Raji (cell line): ENCODE measurements around the gene CYS1.

Experiments
- POLR2A ChIP-seq: IDR thresholded peaks from 2 replicates; pipeline ENCODE4 v1.6.1; 2011; ENCODE audit warnings: low read depth, low read length, control low read depth; ENCODE audit not compliant: insufficient read depth

The CYS1 gene

DNA sequence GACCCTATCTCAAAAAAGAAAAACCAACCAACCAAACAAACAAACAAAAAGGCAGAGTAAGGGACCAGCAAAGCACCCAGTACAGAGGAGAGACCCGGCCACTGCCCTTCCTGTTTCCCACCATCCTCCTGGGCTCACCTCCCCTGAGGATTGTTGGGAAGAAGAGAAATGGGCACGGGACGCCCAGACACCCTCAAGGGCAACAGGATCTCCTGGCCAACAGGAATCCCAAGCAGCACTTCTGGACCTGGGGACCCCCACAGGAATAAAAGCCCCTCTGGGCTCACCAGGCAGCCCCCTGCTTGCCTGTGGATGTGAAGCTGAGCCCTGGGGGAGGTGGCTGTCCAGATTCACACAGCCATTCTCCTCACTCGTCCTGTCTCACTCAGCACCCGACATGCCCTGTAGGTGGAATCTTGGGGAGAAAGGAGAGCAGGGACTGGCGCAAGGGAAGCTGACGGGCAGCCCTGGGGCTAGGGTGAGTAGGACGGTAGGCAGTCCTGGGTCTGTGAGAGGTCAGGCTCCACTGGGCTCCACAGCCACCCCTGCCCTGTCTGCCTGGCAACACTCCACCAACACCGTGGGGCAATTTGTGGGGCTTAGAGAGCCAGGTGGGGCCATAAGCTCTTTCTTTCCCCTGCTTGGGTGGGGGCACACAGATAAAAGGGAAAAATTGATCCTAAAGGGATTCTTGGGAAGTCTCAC is 18.8 kb downstream of the CYS1 start:
- TF ChIP-seq POLR2A = no peak

DNA sequence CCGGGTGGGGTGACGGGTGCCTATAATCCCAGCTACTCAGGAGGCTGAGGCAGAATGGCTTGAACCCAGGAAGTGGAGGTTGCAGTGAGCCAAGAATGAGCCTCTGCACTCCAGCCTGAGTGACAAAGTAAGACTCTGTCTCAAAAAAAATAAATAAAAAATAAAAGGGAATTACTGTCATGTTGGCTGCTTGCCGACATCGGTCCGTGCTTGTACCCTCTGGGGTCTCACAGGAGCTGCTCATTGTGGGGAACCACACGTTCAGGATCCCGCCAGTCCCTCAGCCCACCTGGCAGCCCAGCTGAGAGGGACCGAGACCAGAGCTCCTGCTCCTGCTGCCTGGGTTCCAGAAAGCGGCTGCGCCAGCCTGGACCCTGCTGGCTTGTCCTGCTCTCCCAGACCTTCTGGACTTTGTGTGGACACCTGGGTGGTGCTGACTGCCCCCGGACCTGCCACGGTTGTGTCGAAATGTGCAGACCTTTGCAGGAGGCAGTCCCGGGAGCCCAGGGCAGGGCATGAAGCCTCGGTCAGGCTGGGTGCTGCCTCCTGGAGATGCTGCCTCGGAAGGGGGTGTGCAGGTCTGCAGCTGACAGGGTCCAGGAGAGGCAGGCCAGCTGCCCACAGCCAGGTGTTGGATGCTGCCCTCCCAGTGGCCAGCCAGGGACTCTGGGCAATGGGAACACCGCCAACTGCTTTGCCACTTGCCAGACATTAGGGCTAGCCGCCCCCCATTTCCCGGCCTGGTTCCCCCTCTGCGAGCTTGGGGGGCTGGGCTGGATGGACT is 20.5 kb downstream of the CYS1 start:
- no peak for TF ChIP-seq POLR2A

DNA sequence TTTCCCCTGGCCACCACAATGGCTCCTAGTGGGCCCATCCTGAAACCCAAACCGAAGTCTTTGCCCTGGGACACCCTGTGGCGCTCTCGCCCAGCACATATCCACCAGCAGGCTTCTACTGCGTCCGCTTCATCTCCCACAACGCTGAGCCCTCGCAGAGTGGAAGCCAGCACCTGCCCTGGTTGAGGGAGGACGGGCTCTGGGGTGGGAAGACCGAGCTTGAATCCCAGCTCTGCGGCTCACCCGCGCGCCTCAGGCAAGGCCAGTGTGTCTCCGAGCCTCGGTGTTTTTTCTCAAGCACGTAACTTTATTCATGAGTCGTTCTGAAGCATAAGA is 21.2 kb downstream of the CYS1 start:
- TF ChIP-seq POLR2A = no peak

DNA sequence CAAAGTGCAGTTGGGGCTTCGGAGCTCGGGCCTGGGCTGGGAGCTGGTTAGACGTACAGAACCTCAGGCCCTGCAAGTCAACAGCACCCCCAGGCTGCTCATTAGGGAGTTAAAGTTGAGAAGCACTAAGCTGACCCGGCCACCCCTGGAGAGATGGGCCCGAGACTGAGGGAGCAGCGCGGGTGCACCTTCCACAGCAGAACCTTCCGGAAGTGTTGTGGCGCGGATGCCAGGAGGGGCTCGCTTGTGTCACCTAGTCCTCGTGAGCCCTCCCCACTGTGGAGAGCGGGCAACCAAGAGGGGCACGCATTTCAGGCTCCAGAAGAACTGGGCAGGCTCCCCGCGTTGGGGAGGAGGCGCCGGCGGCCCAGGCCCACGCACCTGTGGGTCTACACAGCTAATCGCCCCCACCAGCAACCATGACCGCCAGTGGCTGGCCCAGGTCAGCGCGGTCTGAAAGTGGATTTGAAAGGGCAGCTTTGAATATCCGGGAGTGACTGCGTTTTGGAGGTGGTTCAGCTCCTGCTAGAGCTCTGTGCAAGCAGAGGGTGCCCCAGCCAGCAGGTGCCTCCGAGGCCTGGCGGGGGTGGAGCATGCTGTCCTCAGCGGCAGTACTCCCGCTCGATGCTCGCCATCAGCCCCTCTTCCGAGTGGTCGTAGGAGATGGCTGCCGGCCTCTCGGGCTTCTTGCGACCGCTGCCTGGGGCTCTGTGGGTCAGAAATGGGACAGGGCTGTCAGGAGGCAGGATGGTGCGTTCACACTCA is 21.8 kb downstream of the CYS1 start:
- no peak for TF ChIP-seq POLR2A

DNA sequence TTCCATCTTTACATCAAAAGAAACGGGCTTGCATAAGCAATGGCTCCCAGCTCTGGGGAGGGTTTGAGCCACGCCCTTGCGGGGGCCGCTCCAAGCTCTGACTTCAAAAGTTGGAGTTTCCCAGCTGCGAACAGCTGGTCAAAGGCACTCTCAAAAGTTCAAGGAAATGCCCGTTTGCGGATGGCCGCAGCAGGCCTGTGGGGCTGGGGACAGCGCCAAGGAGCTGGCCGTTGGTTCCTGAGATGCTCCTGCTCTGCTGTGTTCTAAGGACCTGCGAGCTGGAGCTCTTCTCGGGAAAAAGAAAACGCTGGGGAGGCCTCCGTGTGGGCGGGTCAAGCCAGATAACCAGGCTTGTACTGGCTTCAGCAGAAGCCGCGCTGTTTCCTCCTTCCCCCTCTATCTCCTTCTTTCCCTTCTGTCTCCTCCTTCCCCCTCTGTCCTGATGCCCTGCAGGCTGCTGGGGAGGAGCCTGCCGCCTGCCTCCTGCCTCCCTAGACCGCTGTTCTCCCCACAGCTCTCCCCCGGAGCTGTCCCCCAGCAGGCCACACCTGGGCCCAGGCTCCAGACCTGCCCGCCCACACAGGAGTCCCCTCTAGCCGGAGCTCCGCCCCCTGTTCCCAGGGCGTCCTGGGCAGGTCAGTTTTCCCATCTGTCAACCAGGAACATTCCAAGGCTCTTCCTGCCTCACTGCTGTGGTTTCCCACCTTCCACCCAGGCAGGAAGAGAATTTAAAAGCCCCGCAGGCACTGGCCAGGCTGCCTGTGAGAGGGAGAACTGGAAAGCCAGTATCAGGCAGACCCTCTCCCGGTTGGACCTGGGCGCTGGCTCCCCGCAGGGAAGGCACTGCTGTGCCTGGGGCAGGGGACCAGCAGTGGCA is 22.7 kb downstream of the CYS1 start:
- no peak for TF ChIP-seq POLR2A

DNA sequence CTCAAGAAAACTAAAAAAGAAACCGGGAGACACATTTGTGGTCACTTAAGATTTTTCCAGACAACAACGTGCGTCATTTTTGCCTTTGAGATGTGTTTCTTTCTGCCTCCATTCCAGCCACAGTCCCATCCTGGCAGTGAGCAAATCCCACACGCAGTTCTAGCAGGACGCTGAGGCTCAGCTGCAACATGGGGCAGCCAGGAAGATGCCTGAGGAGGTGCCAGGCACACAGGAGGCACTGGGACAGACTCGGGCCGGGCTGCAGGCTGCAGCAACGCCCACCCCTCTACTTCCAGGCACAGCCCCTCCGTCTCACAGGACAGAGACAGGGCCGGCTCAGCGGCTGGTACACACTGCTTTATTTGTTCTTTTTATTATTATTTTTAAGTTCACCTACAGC is 23.8 kb downstream of the CYS1 start:
- TF ChIP-seq POLR2A = no peak

DNA sequence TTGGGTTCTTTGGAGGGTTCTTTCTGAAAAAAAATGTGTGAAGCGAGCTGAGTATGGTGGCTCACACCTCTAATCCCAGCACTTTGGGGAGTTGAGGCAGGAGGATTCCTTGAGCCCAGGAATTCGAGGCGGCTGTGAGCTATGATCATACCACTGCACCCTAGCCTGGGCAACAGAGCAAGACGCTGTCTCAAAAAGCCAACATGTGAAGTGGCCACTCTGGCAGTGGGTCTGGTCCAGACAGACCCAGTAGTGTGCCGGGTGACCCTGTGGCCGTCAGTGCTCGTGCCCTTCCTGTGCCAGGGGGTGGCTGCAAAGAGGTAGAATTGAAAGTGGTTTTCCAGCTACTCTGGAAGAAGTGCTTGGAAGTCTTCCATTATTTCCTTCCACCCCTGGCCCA is 25.2 kb downstream of the CYS1 start:
- TF ChIP-seq POLR2A = no peak

DNA sequence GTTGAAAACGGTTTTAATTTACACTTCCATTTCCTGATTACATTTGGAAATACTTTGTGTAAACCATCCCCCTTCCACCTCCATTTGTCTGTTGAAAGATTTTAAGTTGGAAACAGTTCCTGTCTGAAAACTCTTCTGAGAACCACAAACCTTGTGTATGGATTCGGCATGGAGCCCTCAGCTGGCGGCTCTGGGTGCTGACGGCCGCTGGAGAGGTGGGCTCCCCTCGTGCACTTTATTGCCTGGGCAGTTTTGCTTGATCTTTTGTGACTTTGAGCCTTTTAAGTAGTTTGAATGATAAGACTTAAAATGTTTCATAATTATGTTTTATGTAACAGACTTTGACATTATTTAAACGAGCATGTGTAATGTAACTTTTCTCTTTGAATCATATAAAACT is 25.8 kb downstream of the CYS1 start:
- no peak for TF ChIP-seq POLR2A

DNA sequence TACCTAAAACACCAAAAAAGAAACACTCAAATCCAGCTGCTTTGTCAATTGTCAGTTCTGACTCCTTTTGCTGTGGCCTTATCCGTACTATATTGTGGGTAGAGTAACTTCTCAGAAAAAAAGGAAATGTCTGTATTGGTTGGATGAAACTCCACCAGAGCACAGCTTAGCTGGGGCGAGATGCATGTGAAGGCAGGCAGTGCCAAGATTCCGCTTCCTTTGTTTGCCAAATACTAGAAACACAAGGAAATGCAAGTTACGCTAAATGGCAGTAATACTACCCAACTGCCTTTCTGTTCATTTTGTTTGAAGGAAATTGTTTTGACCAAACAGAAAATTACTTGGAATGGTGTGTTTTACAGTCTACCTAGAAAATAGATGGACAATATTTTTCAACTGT is 26.9 kb downstream of the CYS1 start:
- TF ChIP-seq POLR2A = no peak

DNA sequence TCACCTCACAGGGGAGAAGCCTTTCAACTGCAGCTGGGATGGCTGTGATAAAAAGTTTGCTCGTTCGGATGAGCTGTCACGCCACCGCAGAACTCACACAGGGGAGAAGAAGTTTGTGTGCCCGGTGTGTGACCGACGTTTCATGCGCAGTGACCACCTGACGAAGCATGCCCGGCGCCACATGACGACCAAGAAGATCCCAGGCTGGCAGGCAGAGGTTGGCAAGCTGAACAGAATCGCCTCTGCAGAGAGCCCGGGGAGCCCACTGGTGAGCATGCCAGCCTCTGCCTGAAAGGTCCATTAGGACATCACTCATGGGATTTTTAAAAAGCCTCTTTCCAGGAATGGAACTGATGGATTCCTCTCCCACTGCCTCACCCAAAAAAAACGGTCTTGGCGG is 28.0 kb downstream of the CYS1 start:
- no peak for TF ChIP-seq POLR2A

DNA sequence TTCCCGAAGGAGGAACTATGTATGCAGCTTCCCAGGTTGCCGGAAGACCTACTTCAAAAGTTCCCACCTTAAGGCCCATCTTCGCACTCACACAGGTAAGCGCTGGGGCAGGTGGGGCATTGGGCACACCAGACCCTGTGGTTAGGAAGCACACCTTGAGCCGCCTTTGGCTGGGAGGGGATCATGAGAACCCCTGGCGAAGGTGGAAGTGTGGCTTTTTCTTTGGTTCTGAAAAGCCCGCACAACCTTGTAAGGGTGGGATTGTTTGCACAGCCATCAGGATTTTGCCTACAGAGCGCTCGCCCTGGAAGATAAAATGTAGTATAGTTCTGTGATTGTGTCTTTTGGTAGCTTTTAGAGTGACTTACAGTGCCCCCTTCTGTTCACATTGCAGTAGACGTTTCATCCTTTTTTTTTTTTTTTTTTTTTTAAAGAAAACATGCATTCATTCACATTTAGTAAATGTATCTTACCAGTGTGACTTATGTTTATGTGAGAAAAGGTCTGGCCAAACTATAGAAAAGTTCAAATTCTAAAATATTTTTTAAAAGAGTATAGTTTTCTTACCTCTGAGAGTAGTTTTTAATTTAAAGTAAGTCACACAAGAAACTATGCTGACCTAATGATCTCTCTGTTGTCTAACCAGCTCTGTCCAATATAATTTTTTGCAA is 31.6 kb downstream of the CYS1 start:
- no peak for TF ChIP-seq POLR2A

DNA sequence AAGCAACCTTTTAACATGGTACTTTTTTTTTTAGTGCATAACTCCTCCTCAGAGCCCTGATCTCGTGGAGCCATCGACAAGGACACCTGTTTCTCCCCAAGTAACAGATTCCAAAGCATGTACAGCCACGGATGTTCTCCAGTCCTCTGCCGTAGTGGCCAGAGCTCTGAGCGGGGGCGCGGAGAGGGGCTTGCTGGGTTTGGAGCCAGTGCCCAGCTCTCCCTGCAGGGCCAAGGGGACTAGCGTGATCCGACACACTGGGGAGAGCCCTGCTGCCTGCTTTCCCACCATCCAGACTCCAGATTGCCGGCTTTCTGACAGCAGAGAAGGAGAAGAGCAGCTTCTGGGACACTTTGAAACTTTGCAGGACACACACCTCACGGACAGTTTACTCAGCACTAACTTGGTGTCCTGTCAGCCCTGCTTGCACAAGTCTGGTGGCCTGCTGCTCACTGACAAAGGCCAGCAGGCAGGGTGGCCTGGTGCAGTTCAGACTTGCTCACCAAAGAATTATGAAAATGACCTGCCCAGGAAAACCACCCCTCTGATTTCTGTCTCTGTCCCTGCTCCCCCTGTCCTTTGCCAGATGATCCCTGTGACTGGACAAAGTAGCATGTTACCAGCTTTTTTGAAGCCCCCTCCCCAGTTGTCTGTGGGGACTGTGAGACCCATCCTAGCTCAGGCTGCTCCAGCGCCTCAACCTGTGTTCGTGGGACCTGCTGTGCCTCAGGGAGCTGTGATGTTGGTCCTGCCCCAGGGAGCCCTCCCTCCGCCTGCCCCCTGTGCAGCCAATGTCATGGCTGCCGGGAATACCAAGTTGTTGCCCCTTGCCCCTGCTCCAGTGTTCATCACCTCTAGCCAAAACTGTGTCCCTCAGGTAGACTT is 32.4 kb downstream of the CYS1 start:
- no peak for TF ChIP-seq POLR2A

DNA sequence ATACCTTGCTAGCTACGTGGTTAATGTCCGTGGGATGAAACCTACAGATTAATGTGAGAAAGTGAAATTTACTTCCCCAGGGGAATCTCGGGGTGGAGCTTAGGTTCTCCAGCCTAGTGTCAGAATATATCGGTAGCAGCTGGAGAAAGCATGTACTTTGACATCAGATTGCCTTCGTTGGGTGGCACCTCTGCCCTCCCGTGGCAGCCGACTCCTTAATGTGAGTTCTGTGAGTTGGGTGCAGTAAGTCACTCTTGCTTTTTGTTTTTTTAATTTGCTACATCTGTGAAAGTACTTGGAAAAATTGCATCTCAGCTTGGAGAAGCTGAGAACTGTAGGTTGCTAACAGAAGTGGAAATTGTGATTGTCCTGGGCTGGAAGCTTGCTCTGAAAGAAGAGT is 33.3 kb downstream of the CYS1 start:
- no peak for TF ChIP-seq POLR2A

DNA sequence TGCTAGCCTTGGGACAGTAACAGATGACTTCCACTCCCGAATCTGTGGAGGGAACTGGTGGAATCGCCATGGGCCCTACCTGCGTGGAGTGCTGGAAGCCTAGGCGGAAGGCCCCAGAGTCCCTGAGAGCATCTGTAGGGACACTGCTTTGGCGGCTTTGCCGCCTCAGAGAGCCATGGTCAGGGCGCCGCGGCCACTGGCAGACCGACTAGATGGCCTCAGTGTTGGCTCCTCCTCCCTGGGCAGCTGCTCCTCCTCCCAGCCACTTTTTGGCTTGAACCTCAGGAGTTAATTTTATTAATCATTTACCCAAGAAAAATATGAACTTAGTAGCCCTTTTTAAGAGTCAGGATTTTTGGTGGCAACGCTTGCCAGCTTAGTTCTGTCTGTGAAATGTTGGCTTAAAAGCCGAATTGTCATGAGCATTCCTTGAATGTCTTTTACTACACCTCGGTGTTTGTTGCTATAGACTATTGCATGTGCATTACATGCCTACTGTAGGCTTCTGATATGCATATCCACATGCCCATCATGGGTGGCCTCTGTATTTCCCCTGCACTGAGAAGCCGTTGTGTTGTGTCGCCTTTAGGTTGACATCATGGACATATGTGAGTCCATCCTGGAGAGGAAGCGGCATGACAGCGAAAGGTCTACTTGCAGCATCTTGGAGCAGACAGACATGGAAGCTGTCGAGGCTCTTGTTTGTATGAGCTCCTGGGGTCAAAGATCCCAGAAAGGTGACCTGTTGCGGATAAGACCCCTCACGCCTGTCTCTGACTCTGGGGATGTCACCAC is 34.5 kb downstream of the CYS1 start:
- no peak for TF ChIP-seq POLR2A
